ENCODE data around the gene ABHD2. TPM values are rescaled to one million over a fixed set of nuclear protein-coding genes. Genes with fewer than 3 reads are reported as not detected.

The ABHD2 gene
- total and polyA plus RNA-seq, 9 of the 15 experiments (the other 6 are each of a cell fraction or from before 2014, with no cell fraction given), result 16.9 to 99.8 (median 47.5) TPM

DNA sequence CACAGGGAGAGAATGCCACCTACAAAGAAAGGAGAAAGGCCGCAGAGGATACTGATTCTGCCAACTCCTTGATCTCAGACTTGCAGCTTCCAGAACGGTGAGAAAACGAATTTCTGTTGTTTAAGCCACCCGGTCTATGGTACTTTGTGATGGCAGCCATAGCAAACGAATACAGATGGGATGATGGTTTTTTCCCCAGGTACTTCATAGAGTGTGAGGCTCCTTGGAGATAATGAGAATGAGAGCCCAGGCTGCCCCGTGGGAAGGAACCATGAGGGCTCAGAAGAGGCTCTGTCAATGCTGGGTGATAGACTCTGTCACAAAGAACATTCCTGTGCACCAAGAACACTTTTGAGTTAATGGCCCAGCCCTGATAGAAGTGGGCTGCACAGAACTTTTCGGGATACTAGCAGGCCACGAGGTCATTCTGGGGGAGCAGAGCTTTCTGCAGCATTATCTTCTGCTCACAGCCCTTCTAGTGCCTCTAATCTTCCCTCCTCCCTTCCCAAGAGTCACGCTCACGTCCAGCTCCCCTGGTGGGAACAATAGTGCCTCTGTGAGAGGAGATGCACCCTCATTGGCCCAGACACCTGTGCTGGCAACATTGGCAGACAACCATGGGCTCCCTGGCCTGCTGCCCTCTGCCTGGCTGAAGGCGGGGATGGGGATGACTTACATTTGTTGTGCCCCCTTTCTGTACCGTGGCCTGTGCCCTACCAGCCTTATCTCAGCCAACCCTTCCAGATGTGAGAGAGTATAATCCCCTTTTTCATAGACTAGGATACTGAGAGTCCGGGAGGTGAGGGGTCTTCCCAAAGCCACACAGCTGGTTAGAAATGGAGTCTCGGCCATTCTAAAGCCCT is 138.3 kb downstream of the ABHD2 start (continued):
- TF ChIP-seq, protein P1, sequence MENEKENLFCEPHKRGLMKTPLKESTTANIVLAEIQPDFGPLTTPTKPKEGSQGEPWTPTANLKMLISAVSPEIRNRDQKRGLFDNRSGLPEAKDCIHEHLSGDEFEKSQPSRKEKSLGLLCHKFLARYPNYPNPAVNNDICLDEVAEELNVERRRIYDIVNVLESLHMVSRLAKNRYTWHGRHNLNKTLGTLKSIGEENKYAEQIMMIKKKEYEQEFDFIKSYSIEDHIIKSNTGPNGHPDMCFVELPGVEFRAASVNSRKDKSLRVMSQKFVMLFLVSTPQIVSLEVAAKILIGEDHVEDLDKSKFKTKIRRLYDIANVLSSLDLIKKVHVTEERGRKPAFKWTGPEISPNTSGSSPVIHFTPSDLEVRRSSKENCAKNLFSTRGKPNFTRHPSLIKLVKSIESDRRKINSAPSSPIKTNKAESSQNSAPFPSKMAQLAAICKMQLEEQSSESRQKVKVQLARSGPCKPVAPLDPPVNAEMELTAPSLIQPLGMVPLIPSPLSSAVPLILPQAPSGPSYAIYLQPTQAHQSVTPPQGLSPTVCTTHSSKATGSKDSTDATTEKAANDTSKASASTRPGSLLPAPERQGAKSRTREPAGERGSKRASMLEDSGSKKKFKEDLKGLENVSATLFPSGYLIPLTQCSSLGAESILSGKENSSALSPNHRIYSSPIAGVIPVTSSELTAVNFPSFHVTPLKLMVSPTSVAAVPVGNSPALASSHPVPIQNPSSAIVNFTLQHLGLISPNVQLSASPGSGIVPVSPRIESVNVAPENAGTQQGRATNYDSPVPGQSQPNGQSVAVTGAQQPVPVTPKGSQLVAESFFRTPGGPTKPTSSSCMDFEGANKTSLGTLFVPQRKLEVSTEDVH (IDR thresholded peaks at IDR 0.05; ENCODE audit: low read depth, partially characterized antibody), result no peak
- TF ChIP-seq SMARCC2 (IDR thresholded peaks at IDR 0.05; ENCODE audit: low read depth) (0 out of 2 replicates have a peak, but pooled peaks have one; percentile 35), FIP1L1 (IDR thresholded peaks at IDR 0.05; ENCODE audit: low read depth, low read length, poor library complexity, severe bottlenecking) (no peak), KHSRP (IDR thresholded peaks at IDR 0.05) (no peak), TCF3 (CRISPR knock-in tag; IDR thresholded peaks at IDR 0.05) (peak; percentile 86), ESRRB (CRISPR knock-in tag; IDR thresholded peaks at IDR 0.05; ENCODE audit: borderline replicate concordance) (no peak), ZNF699 (CRISPR knock-in tag; IDR thresholded peaks at IDR 0.05; ENCODE audit: insufficient replicate concordance) (no peak), RBM39 (optimal IDR thresholded peaks at IDR 0.05; ENCODE audit: low read depth, low read length) (no peak), KLF10 (CRISPR knock-in tag; IDR thresholded peaks at IDR 0.05) (no peak), TAF7 (tag; IDR thresholded peaks at IDR 0.05) (no peak), KLF16 (IDR thresholded peaks at IDR 0.05) (peak; percentile 34; the same call in 1 of the 2 replicates), ZNF3 (CRISPR knock-in tag; IDR thresholded peaks at IDR 0.05) (no peak), PHB2 (IDR thresholded peaks at IDR 0.05; ENCODE audit: low read depth) (no peak), LCOR (CRISPR knock-in tag; IDR thresholded peaks at IDR 0.05) (no peak), RFX5 (IDR thresholded peaks at IDR 0.05; ENCODE audit: low read depth, low read length) (no peak), GTF2E2 (tag; IDR thresholded peaks at IDR 0.05) (no peak), NFE2 (IDR thresholded peaks at IDR 0.05; ENCODE audit: low read depth) (no peak), ZNF551 (CRISPR knock-in tag; IDR thresholded peaks at IDR 0.05) (no peak)
- TF ChIP-seq, protein P2, sequence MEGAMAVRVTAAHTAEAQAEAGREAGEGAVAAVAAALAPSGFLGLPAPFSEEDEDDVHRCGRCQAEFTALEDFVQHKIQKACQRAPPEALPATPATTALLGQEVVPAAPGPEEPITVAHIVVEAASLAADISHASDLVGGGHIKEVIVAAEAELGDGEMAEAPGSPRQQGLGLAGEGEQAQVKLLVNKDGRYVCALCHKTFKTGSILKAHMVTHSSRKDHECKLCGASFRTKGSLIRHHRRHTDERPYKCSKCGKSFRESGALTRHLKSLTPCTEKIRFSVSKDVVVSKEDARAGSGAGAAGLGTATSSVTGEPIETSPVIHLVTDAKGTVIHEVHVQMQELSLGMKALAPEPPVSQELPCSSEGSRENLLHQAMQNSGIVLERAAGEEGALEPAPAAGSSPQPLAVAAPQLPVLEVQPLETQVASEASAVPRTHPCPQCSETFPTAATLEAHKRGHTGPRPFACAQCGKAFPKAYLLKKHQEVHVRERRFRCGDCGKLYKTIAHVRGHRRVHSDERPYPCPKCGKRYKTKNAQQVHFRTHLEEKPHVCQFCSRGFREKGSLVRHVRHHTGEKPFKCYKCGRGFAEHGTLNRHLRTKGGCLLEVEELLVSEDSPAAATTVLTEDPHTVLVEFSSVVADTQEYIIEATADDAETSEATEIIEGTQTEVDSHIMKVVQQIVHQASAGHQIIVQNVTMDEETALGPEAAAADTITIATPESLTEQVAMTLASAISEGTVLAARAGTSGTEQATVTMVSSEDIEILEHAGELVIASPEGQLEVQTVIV (CRISPR knock-in tag; IDR thresholded peaks at IDR 0.05; ENCODE audit: borderline replicate concordance), result no peak
- TF ChIP-seq, protein P3, sequence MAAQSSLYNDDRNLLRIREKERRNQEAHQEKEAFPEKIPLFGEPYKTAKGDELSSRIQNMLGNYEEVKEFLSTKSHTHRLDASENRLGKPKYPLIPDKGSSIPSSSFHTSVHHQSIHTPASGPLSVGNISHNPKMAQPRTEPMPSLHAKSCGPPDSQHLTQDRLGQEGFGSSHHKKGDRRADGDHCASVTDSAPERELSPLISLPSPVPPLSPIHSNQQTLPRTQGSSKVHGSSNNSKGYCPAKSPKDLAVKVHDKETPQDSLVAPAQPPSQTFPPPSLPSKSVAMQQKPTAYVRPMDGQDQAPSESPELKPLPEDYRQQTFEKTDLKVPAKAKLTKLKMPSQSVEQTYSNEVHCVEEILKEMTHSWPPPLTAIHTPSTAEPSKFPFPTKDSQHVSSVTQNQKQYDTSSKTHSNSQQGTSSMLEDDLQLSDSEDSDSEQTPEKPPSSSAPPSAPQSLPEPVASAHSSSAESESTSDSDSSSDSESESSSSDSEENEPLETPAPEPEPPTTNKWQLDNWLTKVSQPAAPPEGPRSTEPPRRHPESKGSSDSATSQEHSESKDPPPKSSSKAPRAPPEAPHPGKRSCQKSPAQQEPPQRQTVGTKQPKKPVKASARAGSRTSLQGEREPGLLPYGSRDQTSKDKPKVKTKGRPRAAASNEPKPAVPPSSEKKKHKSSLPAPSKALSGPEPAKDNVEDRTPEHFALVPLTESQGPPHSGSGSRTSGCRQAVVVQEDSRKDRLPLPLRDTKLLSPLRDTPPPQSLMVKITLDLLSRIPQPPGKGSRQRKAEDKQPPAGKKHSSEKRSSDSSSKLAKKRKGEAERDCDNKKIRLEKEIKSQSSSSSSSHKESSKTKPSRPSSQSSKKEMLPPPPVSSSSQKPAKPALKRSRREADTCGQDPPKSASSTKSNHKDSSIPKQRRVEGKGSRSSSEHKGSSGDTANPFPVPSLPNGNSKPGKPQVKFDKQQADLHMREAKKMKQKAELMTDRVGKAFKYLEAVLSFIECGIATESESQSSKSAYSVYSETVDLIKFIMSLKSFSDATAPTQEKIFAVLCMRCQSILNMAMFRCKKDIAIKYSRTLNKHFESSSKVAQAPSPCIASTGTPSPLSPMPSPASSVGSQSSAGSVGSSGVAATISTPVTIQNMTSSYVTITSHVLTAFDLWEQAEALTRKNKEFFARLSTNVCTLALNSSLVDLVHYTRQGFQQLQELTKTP (IDR thresholded peaks at IDR 0.05; ENCODE audit: low read depth in 1 of 2, partially characterized antibody in 2 of 2), result no peak
